HG03280 (cell line): ENCODE measurements around the gene ZNF469.

Experiments
- ATAC-seq: cut with Tn5 transposase; IDR thresholded peaks from one replicate; pipeline ENCODE4 v1.9.1; 2021; ENCODE audit warnings: mild to moderate bottlenecking, moderate library complexity; ENCODE audit not compliant: unreplicated experiment

The ZNF469 gene

GRCh38 chr16:88345721-88346560, 36.8 kb upstream of the ZNF469 start:
- no peak for ATAC-seq

- no peak for ATAC-seq
Observed at GRCh38 chr16:88346680-88347505, 35.9 kb upstream of the ZNF469 start.

GRCh38 chr16:88347656-88348376, 34.9 kb upstream of the ZNF469 start:
- ATAC-seq: no peak

GRCh38 chr16:88348377-88349152, 34.2 kb upstream of the ZNF469 start:
- ATAC-seq: no peak

- ATAC-seq: no peak
Observed at GRCh38 chr16:88349153-88349902, 33.4 kb upstream of the ZNF469 start.

- no peak for ATAC-seq
Observed at GRCh38 chr16:88349903-88350900, 32.6 kb upstream of the ZNF469 start.

- no peak for ATAC-seq
Observed at GRCh38 chr16:88350922-88351321, 31.8 kb upstream of the ZNF469 start.

- ATAC-seq: no peak
Observed at GRCh38 chr16:88351491-88352101, 31.2 kb upstream of the ZNF469 start.

GRCh38 chr16:88352261-88353200, 30.2 kb upstream of the ZNF469 start:
- no peak for ATAC-seq

- ATAC-seq: no peak
Observed at GRCh38 chr16:88353232-88353631, 29.5 kb upstream of the ZNF469 start.

GRCh38 chr16:88353691-88354090, 29.1 kb upstream of the ZNF469 start:
- ATAC-seq: no peak

- ATAC-seq: no peak
Observed at GRCh38 chr16:88354229-88355092, 28.3 kb upstream of the ZNF469 start.

- ATAC-seq: no peak
Observed at GRCh38 chr16:88355093-88355388, 27.7 kb upstream of the ZNF469 start.

GRCh38 chr16:88355389-88356123, 27.2 kb upstream of the ZNF469 start:
- ATAC-seq: no peak

GRCh38 chr16:88356124-88356726, 26.5 kb upstream of the ZNF469 start:
- ATAC-seq: no peak
